Panc1 (cell line): ENCODE data around the gene OR7G1. TPM values are rescaled to one million over a fixed set of nuclear protein-coding genes. Genes with fewer than 3 reads are reported as not detected.

ENCODE experiments used
- ATAC-seq: fragments of 200-7000 bp; cut with Tn5 transposase; 2 replicates; pipeline ENCODE4 v1.9.1; 2020; ENCODE audit warnings: mild to moderate bottlenecking, moderate library complexity
- BruUV-seq: library from RNA; stranded (reverse); fragments of 400-500 nt; replicated peaks from 2 replicates; lab custom pipeline; 2021; lab: Mats Ljungman, UMichigan
- CTCF ChIA-PET: fragments of 300-600 bp; sonication (Branson Sonifier 250); formaldehyde crosslinking; loops from one replicate; lab custom pipeline; 2022; ENCODE audit warnings: antibody characterized with exemption; lab: Charles Lee
- POLR2A ChIA-PET: fragments of 300-600 bp; sonication (Branson Sonifier 250); formaldehyde crosslinking; loops from one replicate; lab custom pipeline; 2022; ENCODE audit warnings: antibody characterized with exemption; lab: Charles Lee
- DNase-seq: peaks from one replicate; pipeline ENCODE4 v3.0.0-alpha.2; 2010; ENCODE audit warnings: low read depth, low spot score
- H3K27ac ChIP-seq: 2 replicates; pipeline ENCODE4 v1.5.1; 2011; ENCODE audit warnings: mild to moderate bottlenecking, low read length, inconsistent platforms
- H3K27me3 ChIP-seq: fragments of 200-500 bp; sonication (Bioruptor generic); 2 replicates; pipeline ENCODE4 v1.6.0; 2014; ENCODE audit warnings: low read length, inconsistent platforms; ENCODE audit not compliant: control insufficient read depth, insufficient read depth
- H3K36me3 ChIP-seq: fragments of 200-500 bp; sonication (Bioruptor generic); 2 replicates; pipeline ENCODE4 v1.5.1; 2014; ENCODE audit warnings: inconsistent platforms, mild to moderate bottlenecking, low read length, moderate library complexity; ENCODE audit not compliant: control insufficient read depth, insufficient read depth
- H3K4me1 ChIP-seq: 2 replicates; pipeline ENCODE4 v1.5.1; 2011; ENCODE audit warnings: inconsistent platforms, mild to moderate bottlenecking, low read length, moderate library complexity; ENCODE audit not compliant: control insufficient read depth, insufficient read depth
- H3K4me3 ChIP-seq, 2 experiments: 2 replicates each; pipeline ENCODE4 v1.5.1; 2011 to 2012; ENCODE audit warnings: low read depth in 2 of 2, low read length in 2 of 2, mild to moderate bottlenecking in 2 of 2, inconsistent platforms in 1 of 2, moderate library complexity in 1 of 2
- H3K9me3 ChIP-seq: fragments of 200-500 bp; sonication (Bioruptor generic); 2 replicates; pipeline ENCODE4 v1.5.1; 2014; ENCODE audit warnings: low read depth, mild to moderate bottlenecking, inconsistent platforms, low read length, moderate library complexity; ENCODE audit not compliant: control insufficient read depth, insufficient read depth
- POLR2AphosphoS5 ChIP-seq: IDR thresholded peaks from 2 replicates; pipeline ENCODE4 v1.6.1; 2012; ENCODE audit warnings: mild to moderate bottlenecking, low read depth, low read length, moderate library complexity
- SIN3A ChIP-seq: IDR thresholded peaks from 2 replicates; pipeline ENCODE4 v1.6.1; 2012; ENCODE audit warnings: low read depth, mild to moderate bottlenecking, low read length, moderate library complexity, borderline replicate concordance; ENCODE audit not compliant: insufficient read depth
- TCF7L2 ChIP-seq: IDR thresholded peaks from 2 replicates; pipeline ENCODE4 v1.6.1; 2011; ENCODE audit warnings: mild to moderate bottlenecking, low read depth, low read length, inconsistent platforms
- in situ Hi-C: cut with HindIII; loops from 2 replicates; pipeline ENCODE4 v1.10.0; 2016; ENCODE audit warnings: low sequenced_read_pairs, low pct_unique_long_range_greater_than_20kb
- intact Hi-C: fragments of 100-400 bp; cut with micrococcal nuclease; formaldehyde crosslinking; loops from one replicate; pipeline ENCODE4 v1.10.0; 2022; ENCODE audit not compliant: unreplicated experiment
- total RNA-seq: library from RNA; stranded (reverse); gene quantifications from one replicate; pipeline ENCODE4 v1.2.1, GENCODE V29; 2021; ENCODE audit not compliant: unreplicated experiment
- TF ChIP-seq, protein P1 (sequence below): fragments of 450-650 bp; IDR thresholded peaks from 2 replicates; pipeline ENCODE4 v1.5.1; 2017; ENCODE audit warnings: mild to moderate bottlenecking
- TF ChIP-seq, protein P2 (sequence below), 2 experiments: IDR thresholded peaks; 2 replicates each; pipeline ENCODE4 v1.6.1; 2011 to 2012; ENCODE audit warnings: low read depth in 2 of 2, control low read depth in 1 of 2, low read length in 1 of 2, mild to moderate bottlenecking in 1 of 2, moderate library complexity in 1 of 2; ENCODE audit not compliant: insufficient read depth in 1 of 2

OR7G1 gene
- total RNA-seq, 1 experiment from 2014 or later, result not detected

DNA sequence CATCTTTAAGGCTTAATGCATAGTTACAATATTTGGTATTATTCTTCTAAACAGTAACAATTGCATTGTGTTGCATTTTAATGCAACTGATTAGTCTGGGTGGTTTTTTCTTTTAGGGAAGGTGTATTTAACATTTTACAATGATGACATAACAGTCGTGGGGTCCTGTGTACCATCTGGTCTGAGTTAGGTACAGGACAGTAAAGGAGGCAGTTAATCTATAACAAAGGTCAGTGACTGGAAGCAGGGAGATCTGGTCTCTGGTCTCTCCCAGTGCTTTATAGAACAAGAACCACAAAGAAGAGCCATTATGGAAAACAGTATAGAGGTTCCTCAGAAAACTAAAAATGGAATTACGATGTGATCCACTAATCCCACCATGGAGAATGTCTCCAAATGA lies 5.6 kb downstream of the OR7G1 start:
- H3K27me3 ChIP-seq, result no peaks in the 10 kb centered on the region
- no peak for DNase-seq
- no peaks in the 10 kb centered on the region for H3K4me1 ChIP-seq
- no peak overlapping the region for H3K27ac ChIP-seq
- no TSS peak for BruUV-seq
- H3K36me3 ChIP-seq, result no peaks in the 10 kb centered on the region
- ChIA-PET CTCF (no interaction called here), POLR2A (interaction anchor here (0.6 kb wide), 1 partner anchor 9 kb away, joined by 4 read pairs; no protein-coding TSS in a partner anchor)
- TF ChIP-seq POLR2AphosphoS5 (no peak), SIN3A (no peak), TCF7L2 (no peak)
- TF ChIP-seq, protein P1, sequence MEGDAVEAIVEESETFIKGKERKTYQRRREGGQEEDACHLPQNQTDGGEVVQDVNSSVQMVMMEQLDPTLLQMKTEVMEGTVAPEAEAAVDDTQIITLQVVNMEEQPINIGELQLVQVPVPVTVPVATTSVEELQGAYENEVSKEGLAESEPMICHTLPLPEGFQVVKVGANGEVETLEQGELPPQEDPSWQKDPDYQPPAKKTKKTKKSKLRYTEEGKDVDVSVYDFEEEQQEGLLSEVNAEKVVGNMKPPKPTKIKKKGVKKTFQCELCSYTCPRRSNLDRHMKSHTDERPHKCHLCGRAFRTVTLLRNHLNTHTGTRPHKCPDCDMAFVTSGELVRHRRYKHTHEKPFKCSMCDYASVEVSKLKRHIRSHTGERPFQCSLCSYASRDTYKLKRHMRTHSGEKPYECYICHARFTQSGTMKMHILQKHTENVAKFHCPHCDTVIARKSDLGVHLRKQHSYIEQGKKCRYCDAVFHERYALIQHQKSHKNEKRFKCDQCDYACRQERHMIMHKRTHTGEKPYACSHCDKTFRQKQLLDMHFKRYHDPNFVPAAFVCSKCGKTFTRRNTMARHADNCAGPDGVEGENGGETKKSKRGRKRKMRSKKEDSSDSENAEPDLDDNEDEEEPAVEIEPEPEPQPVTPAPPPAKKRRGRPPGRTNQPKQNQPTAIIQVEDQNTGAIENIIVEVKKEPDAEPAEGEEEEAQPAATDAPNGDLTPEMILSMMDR, result no peak
- TF ChIP-seq, protein P2, sequence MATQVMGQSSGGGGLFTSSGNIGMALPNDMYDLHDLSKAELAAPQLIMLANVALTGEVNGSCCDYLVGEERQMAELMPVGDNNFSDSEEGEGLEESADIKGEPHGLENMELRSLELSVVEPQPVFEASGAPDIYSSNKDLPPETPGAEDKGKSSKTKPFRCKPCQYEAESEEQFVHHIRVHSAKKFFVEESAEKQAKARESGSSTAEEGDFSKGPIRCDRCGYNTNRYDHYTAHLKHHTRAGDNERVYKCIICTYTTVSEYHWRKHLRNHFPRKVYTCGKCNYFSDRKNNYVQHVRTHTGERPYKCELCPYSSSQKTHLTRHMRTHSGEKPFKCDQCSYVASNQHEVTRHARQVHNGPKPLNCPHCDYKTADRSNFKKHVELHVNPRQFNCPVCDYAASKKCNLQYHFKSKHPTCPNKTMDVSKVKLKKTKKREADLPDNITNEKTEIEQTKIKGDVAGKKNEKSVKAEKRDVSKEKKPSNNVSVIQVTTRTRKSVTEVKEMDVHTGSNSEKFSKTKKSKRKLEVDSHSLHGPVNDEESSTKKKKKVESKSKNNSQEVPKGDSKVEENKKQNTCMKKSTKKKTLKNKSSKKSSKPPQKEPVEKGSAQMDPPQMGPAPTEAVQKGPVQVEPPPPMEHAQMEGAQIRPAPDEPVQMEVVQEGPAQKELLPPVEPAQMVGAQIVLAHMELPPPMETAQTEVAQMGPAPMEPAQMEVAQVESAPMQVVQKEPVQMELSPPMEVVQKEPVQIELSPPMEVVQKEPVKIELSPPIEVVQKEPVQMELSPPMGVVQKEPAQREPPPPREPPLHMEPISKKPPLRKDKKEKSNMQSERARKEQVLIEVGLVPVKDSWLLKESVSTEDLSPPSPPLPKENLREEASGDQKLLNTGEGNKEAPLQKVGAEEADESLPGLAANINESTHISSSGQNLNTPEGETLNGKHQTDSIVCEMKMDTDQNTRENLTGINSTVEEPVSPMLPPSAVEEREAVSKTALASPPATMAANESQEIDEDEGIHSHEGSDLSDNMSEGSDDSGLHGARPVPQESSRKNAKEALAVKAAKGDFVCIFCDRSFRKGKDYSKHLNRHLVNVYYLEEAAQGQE (IDR thresholded peaks at IDR 0.05; ENCODE audit: insufficient read depth in 1 of 2, low read depth in 2 of 2, low read length in 1 of 2), result no peak
- intact Hi-C loops, result no loop called here
- H3K4me3 ChIP-seq, result no peak overlapping the region
- no peaks in the 10 kb centered on the region for H3K9me3 ChIP-seq
- in situ Hi-C loops, result no loop called here
- ATAC-seq, result no peak

DNA sequence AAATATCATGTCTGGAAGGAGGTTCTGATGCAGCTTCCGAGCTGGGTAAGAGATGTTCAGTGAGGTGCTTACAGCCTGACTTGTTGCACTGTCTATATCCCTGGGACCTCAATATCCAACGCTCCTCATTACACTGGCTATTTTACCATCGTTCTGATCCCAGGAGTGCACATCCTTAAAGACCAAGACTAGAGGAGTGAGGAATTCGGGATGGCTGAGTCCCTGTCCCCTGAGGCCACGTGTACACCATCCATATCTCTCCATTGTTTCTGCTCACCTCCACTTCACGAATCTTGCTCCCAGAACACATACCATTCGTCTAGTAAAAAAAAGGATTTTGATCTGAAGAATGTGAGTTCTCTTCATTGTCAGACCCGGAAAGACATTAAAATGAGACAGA lies 8.2 kb downstream of the OR7G1 start, which contains the start of gene OR7G2:
TSS of gene OR7G2 (minus strand) at position 101 of the 400 bp plus-strand sequence. CDS start 4,232 bp downstream, outside the sequence.
- BruUV-seq, result no TSS peak
- no peak for DNase-seq
- H3K27ac ChIP-seq, result no peak within 1 kb of the TSS
- CTCF ChIA-PET, result no interaction called here
- POLR2A ChIA-PET, result no interaction called here
- intact Hi-C loops, result no loop called here
- no peaks in the 10 kb centered on the region for H3K4me1 ChIP-seq
- TF ChIP-seq SIN3A (no peak), POLR2AphosphoS5 (no peak)
- TF ChIP-seq, protein P2 (IDR thresholded peaks at IDR 0.05; ENCODE audit: insufficient read depth in 1 of 2, low read depth in 2 of 2, low read length in 1 of 2), result no peak
- TF ChIP-seq, protein P1, result no peak
- H3K27me3 ChIP-seq, result no peaks in the 10 kb centered on the region
- ATAC-seq, result no peak
- H3K9me3 ChIP-seq, result no peaks in the 10 kb centered on the region
- in situ Hi-C loops, result no loop called here
- no peaks in the 10 kb centered on the region for H3K36me3 ChIP-seq
- H3K4me3 ChIP-seq, result no peak within 1 kb of the TSS
